SK-N-SH treated with all-trans-retinoic acid at 6 μM for 48 hours (cell line): ENCODE results near the gene NEBL.

Source experiments
- ARNTL ChIP-seq: fragments of 450-650 bp; formaldehyde crosslinking; IDR thresholded peaks from 2 replicates; pipeline ENCODE4 v1.5.0; 2020; ENCODE audit warnings: low read depth, mild to moderate bottlenecking, moderate library complexity, borderline replicate concordance
- ESRRG ChIP-seq: fragments of 250-450 bp; sonication (Bioruptor Pico); IDR thresholded peaks from 2 replicates; pipeline ENCODE4 v1.6.1; 2021; ENCODE audit warnings: mild to moderate bottlenecking
- GLIS3 ChIP-seq: fragments of 250-450 bp; sonication (Bioruptor Pico); IDR thresholded peaks from 2 replicates; pipeline ENCODE4 v1.5.0; 2020; ENCODE audit warnings: mild to moderate bottlenecking, moderate library complexity
- ISL1 ChIP-seq: fragments of 250-450 bp; sonication (Bioruptor Pico); IDR thresholded peaks from 2 replicates; pipeline ENCODE4 v2.1.2; 2022; ENCODE audit warnings: mild to moderate bottlenecking, moderate library complexity
- OSR1 ChIP-seq: fragments of 250-450 bp; sonication (Bioruptor Pico); IDR thresholded peaks from 2 replicates; pipeline ENCODE4 v1.8.0; 2022; ENCODE audit warnings: moderate library complexity, mild to moderate bottlenecking, inconsistent platforms
- PPARA ChIP-seq: fragments of 250-450 bp; sonication (Bioruptor Pico); IDR thresholded peaks from 2 replicates; pipeline ENCODE4 v1.5.0; 2020; ENCODE audit warnings: mild to moderate bottlenecking, borderline replicate concordance
- RARB ChIP-seq: fragments of 250-450 bp; sonication (Bioruptor Pico); IDR thresholded peaks from 2 replicates; pipeline ENCODE4 v1.8.0; 2021; ENCODE audit warnings: mild to moderate bottlenecking, moderate library complexity
- TCF4 ChIP-seq: fragments of 250-450 bp; sonication (Bioruptor Pico); IDR thresholded peaks from 2 replicates; pipeline ENCODE4 v1.8.0; 2021; ENCODE audit warnings: mild to moderate bottlenecking, moderate library complexity, borderline replicate concordance
- ZFP3 ChIP-seq: fragments of 250-450 bp; sonication (Bioruptor Pico); IDR thresholded peaks from 2 replicates; pipeline ENCODE4 v1.5.0; 2020; ENCODE audit warnings: mild to moderate bottlenecking, moderate library complexity
- ZFP30 ChIP-seq: fragments of 450-650 bp; formaldehyde crosslinking; IDR thresholded peaks from 2 replicates; pipeline ENCODE4 v1.5.0; 2022; ENCODE audit warnings: mild to moderate bottlenecking, moderate library complexity
- ZNF565 ChIP-seq: fragments of 450-650 bp; formaldehyde crosslinking; conservative IDR thresholded peaks from 2 replicates; pipeline ENCODE4 v1.5.0; 2020; ENCODE audit warnings: low read depth, mild to moderate bottlenecking, moderate library complexity
- ZNF70 ChIP-seq: fragments of 450-650 bp; formaldehyde crosslinking; IDR thresholded peaks from 2 replicates; pipeline ENCODE4 v1.5.0; 2020; ENCODE audit warnings: mild to moderate bottlenecking, moderate library complexity
- TF ChIP-seq, protein P1 (sequence below): fragments of 250-450 bp; sonication (Bioruptor Pico); IDR thresholded peaks from 2 replicates; pipeline ENCODE4 v1.8.0; 2020; ENCODE audit warnings: mild to moderate bottlenecking, moderate library complexity, borderline replicate concordance

DNA sequence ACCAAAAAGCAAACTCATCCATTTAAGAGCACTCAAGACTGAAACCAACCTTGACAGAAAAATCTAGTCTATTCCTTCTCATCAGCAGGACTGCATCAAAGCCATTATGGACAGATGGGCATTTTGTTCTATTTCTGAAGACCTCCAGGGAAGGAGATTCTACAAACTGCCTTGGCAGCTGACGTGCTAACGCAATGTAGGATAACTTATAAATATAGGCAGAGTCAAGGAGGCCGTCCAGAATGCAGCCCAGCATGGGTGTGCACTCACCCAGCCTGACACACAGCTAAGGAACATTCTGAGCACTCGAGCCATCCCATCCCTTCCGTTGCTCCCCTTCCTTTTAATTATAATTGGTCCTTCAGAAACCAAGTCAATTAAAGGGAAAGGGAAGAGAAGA, 25.3 kb upstream of the NEBL start:
- TF ChIP-seq ESRRG (CRISPR knock-in tag) (no peak), TCF4 (CRISPR knock-in tag) (no peak), ARNTL (CRISPR knock-in tag) (no peak), PPARA (CRISPR knock-in tag) (no peak), ISL1 (CRISPR knock-in tag) (no peak), OSR1 (CRISPR knock-in tag) (no peak), ZNF565 (CRISPR knock-in tag) (no peak), RARB (CRISPR knock-in tag) (no peak), ZFP3 (CRISPR knock-in tag) (no peak), ZNF70 (no peak), GLIS3 (no peak), ZFP30 (CRISPR knock-in tag) (no peak)
- TF ChIP-seq, protein P1, sequence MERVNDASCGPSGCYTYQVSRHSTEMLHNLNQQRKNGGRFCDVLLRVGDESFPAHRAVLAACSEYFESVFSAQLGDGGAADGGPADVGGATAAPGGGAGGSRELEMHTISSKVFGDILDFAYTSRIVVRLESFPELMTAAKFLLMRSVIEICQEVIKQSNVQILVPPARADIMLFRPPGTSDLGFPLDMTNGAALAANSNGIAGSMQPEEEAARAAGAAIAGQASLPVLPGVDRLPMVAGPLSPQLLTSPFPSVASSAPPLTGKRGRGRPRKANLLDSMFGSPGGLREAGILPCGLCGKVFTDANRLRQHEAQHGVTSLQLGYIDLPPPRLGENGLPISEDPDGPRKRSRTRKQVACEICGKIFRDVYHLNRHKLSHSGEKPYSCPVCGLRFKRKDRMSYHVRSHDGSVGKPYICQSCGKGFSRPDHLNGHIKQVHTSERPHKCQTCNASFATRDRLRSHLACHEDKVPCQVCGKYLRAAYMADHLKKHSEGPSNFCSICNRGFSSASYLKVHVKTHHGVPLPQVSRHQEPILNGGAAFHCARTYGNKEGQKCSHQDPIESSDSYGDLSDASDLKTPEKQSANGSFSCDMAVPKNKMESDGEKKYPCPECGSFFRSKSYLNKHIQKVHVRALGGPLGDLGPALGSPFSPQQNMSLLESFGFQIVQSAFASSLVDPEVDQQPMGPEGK (CRISPR knock-in tag), result no peak
